Measurements from ENCODE around the gene DNAJA3.

The DNAJA3 gene

DNA sequence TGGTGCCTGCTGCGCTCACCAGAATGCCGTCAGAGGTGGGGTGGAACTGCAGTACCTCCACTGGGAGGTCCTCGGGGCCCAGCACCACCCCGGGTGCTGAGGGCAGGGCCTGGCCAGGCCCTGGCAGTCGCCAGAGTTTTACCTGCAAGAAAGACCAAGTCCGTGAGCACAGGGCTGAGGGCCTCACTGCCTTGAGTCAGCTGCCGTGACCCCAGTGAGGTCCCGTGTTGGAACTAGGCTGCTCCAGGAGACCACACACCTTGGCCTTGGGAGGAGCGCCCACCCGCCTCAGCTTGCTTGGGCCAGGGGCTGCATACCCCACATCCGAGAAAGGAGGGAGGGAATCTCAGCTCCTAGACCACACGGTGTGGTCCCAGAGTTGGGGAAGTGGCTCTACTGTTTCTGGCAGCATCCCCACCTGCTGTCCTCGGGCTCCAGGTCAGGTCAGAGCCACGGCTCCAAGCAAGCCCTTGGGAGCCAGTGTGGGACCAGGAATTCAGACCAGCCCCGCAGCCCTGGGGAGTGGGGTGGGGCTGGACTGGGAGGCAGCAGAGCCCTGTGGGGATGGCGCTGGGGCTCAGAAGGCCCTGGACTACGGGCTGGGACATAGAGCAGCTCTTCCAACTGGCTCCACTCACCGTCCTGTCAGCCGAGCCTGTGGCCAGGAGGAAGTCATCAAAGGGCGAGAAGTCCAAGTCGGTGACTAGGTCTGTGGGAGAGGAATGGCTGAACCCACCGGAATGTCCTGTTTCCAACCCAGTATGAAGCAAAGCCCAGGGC, 17.9 kb upstream of the DNAJA3 start:
- DNase-seq (ENCODE audit: low spot score) = no peak

DNA sequence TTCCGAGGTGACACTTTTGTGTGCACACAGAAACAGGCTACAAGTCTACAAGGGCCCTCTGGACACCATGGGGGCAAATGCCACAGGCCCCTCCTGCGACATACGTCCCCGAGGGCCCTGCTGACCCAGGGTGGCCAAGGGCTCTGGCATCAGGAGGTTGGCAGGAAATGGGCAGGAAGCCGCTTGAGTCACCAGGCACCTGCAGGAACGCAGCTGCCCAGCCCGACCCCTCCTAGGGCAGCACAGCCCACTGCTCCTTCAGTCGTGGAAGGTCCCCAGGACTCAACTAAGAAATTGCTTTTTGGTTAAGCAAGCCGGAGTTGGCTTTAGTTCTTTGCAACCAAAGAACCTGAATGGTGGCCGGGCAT, 17.4 kb upstream of the DNAJA3 start:
- DNase-seq (ENCODE audit: low spot score) = no peak

DNA sequence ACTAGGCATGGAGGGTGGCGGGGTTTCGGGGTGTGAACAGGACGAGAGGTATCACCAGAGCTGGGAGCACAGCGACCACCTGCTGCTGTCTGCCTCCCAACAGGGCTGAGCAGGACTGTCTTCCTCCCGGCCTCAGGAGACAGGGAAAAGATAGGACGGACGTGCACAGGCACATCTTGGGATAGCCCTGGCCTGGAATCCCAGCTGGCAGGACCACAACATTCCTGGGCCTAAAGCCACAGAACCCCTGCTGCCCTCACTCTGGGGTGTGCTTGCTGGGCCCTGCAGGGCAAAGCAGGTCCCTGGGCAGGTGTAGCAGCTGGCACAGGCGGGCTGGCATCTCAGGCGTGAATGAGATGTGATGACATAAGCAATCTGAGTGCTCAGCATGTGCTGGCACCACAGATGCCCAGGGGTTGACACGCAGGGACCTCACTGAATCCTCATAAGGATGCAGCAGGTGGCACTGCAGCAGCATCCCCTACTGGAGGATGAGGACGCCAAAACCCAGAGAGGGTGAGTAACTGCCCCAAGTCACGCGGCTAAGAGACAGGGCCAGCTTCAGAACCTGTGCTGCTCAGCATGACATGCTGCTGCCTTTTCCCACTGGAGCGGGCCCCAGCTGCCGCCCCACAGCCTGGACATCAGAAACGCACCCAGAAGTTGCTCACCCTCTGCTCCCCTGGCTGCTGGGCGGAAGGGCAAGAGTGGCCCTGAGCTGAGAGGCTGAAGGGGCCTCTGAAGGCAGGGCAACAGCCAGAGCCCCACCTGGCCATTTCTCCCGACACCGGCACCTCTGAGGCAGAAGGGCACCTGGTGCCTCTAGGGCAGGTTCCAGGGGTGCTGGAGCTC, 16.4 kb upstream of the DNAJA3 start:
- DNase-seq (ENCODE audit: low spot score) = no peak

- no peak for DNase-seq (ENCODE audit: low spot score)
Observed at GRCh38 chr16:4410335-4411075, 15.2 kb upstream of the DNAJA3 start.

DNA sequence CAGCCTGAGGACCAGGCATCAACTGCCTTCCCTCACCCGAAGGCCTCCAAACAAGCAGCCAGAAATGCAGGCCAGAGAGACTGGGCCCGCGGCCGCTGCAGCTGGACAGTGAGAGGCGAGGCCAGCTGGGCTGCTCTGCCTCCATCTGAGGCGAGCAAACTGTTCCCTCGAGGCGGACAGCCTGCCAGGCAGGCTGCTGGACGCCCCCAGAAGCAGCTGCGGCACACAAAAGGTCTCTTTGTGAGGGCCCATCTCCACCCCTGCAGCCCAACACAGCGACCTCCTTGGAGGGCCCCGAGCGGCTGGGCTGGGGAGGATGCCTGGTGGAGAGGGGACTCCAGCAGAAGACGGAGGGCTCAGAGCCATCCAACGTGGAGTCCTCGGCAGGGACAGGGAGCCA, 14.0 kb upstream of the DNAJA3 start:
- DNase-seq (ENCODE audit: low spot score) = no peak

DNA sequence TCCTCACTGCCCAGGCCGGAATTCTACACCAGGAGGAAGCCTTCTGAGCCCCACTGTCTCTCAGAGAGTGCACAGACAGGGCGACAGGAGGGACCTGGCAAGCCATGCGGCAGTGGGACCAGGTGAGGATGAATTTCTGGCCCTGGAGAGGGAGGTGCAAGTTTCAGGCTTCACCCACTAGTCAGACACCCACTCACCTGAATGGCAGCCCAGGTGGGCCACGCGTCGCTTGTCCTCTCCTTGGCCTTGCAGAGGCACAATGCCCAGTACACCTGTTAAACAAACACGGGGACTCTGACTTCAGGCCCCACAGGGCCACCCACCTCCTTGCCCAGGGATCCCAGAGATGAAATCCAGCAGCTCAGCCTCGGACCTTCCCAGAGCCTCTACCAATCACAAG, 13.5 kb upstream of the DNAJA3 start:
- DNase-seq (ENCODE audit: low spot score) = no peak

GRCh38 chr16:4412854-4413253, 12.8 kb upstream of the DNAJA3 start:
- DNase-seq (ENCODE audit: low spot score) = no peak

- no peak for DNase-seq (ENCODE audit: low spot score)
Observed at GRCh38 chr16:4414187-4414917, 11.3 kb upstream of the DNAJA3 start.

DNA sequence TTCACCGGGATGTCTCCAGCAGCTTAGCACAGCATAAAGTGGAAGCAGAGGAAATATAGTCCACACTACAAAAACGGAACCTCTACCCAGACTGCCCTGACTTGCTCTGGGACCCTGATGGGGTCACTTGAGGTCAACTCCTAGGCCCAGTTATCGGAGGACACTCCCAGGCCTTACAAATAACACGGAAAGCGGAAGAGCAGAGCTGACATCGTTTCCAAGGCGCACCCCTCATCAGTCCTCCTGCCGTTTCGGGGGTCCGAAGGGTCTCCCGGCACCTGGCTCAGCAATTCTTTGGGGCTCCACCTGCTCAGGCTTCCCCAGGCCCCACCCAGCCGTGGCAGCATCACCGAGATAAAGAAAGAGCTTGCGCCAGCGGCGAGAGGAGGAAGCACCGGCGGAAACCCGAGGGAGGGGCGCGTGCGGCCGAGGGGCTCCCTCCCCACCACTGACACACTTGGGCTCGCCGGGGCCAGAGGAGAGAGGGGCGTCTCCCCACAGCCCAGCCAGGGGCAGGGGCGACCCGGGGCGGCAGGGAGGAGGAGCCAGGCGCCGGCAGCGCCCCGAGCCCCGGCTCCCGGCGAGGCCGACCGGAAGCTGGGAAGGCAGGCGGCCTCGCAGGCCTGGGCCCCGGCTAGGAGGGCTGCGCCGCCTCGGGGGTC, 10.0 kb upstream of the DNAJA3 start:
- DNase-seq (ENCODE audit: low spot score) = peak; percentile 49

DNA sequence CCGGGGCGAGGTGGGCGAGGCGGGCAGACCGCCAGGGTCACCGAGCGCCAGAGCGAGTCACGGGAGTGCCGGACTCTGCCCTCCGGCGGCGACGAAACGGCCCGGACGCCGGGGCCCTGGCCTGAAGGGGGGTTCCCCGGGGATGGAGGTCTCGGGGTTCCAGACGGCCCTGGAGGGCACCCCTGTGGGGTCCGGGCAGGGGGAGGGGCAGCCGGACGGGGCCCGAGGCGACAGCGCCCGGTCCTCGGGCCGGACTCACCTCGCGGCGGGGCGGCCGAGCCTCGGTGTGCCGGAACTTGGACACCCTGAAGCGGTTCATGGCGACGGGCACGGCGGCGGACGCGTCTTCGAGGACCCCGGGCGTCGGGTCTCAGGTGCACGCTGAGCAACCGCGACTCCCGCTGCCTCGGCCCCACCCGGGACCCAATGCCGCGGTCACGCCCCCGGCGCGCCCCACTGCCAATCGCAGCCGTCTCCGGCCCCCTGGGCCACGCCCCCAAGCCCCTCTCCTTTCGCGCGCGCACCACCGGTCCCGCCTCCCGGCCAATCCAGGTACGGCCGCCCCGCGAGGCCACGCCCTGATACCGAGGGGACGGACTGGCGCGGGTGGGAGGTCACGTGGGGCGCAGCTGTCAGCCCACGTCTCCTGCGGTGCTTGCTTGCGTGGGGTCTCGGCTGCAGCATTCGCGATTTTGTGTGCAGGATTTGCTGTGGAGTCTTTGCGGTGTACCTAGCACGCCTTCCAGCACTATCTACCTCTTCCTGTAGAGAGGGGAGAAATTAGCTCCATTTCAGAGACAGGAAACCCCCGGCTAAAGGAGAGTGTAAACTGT, 9.3 kb upstream of the DNAJA3 start, which contains the start of gene CORO7:
CORO7 (minus strand) TSS at position 397 of the 833 bp plus-strand sequence; CDS start at position 319, 78 bp downstream.
- DNase-seq (ENCODE audit: low spot score) = peak; percentile 91

DNA sequence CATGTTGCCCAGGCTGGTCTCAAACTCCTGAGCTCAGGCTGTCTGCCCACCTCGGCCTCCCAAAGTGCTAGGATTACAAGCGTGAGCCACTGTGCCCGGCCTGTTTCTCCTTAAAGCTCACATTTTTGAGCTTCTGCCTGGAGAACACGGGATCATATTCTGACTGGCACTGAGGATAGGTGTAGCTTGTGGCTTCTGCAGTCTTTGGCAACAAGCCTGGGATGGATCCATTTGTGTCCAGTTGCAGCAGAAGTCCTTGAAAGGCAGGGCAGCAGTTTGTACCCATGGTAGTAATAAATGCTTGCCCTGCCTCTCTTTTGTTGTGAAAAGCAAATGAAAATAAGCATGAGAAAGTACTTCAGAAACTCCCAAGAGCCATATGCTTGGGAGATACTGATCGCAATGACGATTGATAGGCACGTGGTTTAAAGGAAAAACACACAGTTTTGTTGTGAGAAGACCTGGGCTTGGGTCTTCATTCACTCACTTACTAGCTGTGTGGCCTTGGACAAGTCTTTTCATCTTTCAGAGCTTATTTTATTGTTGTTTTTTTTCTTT, 6.2 kb upstream of the DNAJA3 start:
- no peak for DNase-seq (ENCODE audit: low spot score)

- no peak for DNase-seq (ENCODE audit: low spot score)
Observed at GRCh38 chr16:4420505-4421105, 5.1 kb upstream of the DNAJA3 start.

- DNase-seq (ENCODE audit: low spot score) = no peak
Observed at GRCh38 chr16:4426021-4426684, 485 bp downstream of the DNAJA3 start.

GRCh38 chr16:4426722-4427372, 1.2 kb downstream of the DNAJA3 start:
- DNase-seq (ENCODE audit: low spot score) = no peak

- DNase-seq (ENCODE audit: low spot score) = no peak
Observed at GRCh38 chr16:4428500-4428899, 2.8 kb downstream of the DNAJA3 start.

DNA sequence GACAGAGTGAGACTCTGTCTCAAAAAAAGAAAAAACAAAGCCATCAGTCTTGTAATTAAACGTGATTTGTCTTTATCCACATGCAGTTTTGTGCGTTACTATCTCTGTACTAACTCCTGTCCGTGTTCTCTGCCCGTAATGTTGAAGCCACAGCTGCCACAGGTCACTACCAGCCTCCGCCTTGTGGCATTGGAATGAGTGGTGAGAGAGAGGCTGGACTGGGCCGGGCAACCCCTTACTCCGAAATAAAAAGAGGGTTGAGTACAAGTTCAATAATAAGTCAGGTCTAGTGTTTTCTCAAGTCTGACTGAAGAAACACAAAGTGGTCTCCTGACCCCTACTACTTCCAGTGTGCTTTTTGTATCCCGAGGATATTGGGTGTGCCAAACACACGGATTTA, 5.4 kb downstream of the DNAJA3 start:
- no peak for DNase-seq (ENCODE audit: low spot score)

GRCh38 chr16:4433228-4433627, 7.6 kb downstream of the DNAJA3 start:
- no peak for DNase-seq (ENCODE audit: low spot score)

GRCh38 chr16:4433914-4434787, 8.5 kb downstream of the DNAJA3 start:
- DNase-seq (ENCODE audit: low spot score) = no peak
